Hypothalamus (tissue), 51 donors: ENCODE results near the gene SLC38A11.
A peak's percentile ranks its signal among the peaks of the same experiment; 100 is the strongest.
"Not testable (repeated sequence)": the region's sequence is repeated elsewhere in the genome, so short reads cannot be mapped to it uniquely, and the experiment has no call there.

Source experiments
- DNase-seq, 51 donors: peaks; one replicate each; lab custom pipeline; 2025; lab: John Stamatoyannopoulos, UW

The SLC38A11 gene, protein sequence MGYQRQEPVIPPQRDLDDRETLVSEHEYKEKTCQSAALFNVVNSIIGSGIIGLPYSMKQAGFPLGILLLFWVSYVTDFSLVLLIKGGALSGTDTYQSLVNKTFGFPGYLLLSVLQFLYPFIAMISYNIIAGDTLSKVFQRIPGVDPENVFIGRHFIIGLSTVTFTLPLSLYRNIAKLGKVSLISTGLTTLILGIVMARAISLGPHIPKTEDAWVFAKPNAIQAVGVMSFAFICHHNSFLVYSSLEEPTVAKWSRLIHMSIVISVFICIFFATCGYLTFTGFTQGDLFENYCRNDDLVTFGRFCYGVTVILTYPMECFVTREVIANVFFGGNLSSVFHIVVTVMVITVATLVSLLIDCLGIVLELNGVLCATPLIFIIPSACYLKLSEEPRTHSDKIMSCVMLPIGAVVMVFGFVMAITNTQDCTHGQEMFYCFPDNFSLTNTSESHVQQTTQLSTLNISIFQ

DNA sequence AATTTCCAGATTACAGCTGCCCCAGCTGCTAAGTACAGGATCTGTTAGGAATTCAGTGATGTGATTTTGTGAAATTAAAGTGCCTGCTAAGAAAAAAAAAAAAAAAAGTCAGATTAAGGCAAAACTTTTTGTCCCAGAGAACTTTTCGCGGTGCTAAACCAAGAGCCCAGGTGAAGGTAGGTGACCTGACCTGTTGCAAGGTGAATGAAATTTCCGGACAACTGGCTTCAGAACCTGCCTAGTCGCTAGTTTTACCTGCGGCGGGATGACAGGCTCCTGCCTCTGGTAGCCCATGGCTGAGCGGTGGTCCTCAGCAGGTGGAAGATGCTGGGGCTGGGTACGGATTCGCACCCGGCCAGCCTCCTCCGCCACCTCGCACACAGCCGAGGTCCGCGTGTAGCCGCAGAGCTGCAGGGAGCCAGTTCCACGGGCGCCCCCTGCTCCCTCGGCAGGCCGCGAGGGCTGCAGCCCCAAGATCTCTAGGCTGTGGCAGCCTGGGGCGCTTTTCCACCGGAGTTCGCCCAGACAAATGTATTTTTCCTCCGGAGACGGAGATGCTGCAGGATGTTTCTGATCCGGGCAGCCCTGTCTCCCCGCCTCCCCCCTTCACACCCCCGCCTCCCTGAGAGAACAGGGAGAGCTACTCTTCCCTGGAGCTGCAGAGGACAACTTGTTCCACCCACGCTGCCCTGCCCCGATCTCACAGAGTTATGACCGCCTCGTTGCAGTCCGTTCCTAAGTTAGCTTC is at the start of gene SLC38A11:
TSS of gene SLC38A11 (minus strand) at position 572 of the 748 bp plus-strand sequence. CDS start at position 294, 278 bp downstream.
- peak in 8 of 51 donors; percentile 1 to 20 (median 4) for DNase-seq

DNA sequence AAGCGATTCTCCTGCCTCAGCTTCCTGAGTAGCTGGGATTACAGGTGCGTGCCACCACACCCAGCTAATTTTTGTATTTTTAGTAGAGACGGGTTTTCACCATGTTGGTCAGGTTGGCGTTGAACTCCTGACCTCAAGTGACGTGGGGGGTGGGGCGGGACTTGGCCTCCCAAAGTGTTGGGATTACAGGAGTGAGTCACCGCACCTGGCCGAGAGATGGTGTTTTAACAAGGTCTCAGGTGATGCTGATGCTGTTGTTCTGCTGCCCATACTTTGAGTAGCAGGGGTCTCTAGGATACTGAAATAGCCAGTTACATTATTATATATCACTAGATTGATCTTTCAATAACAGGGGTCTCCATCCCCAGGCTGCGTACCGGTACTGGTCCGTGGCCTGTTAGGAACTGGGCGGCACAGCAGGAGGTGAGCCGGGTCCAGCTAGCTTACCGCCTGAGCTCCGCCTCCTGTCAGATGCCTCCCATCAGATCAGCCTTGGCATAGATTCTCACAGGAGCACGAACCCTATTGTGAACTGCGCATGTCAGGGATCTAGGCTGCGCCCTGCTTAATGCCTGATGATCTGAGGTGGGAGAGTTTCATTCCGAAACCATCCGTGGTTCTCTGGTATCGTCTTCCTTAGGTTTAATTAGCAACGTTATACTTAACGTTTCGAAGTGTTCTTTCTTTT is 48.3 kb upstream of the SLC38A11 start:
- no peak for DNase-seq

- peak in 1 of 51 donors; percentile 15 for DNase-seq
Observed at GRCh38 chr2:165002638-165003037, 47.3 kb upstream of the SLC38A11 start.

DNA sequence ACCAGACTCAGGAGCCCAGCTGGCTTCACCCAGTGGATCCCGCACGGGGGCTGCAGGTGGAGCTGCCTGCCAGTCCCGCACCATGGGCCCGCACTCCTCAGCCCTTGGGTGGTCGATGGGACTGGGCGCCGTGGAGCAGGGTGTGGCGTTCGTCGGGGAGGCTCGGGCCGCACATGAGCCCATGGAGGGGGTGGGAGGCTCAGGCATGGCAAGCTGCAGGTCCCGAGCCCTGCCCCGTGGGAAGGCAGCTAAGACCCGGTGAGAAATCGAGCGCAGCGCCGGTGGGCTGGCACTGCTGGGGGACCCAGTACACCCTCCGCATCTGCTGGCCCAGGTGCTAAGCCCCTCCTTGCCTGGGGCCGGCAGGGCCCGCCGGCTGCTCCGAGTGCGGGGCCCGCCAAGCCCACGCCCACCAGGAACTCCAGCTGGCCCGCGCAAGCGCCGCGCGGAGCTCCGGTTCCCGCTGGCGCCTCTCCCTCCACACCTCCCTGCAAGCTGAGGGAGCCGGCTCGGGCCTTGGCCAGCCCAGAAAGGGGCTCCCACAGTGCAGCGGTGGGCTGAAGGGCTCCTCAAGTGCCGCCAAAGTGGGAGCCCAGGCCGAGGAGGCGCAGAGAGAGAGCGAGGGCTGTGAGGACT is 39.5 kb upstream of the SLC38A11 start:
- DNase-seq = not testable (repeated sequence)

DNA sequence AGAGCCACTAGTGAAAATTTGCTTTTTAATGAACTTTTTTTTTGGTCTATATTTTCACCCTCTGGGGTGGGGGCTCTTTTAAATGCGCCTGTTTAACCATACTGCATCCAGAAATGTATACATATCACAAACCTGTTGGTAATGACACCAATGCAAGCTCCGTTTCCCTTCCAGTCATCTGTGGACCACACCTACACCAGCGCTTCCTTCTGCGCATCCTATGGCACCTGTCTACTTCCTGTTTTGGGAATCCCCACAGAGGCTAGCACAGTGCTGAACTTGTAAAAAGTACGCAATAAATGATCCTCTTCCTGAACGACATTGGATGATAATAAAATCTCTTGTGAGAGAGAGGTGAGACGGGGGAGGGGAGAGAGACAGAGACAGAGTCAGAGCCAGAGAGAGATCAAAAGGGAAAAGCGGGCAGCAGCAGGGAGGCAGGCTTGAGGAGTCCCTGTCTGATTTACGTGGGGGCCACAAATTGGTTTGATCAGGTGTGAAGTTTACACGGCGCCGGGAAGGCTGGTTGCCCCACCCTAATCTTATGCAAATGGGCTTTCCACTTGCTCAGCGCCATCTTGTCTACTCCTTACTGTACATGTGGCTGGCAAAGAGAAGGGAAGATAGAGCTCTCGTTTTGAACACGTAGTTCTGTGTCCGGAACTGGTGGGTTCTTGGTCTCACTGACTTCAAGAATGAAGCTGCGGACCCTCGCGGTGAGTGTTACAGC is 38.1 kb upstream of the SLC38A11 start:
- no peak for DNase-seq

DNA sequence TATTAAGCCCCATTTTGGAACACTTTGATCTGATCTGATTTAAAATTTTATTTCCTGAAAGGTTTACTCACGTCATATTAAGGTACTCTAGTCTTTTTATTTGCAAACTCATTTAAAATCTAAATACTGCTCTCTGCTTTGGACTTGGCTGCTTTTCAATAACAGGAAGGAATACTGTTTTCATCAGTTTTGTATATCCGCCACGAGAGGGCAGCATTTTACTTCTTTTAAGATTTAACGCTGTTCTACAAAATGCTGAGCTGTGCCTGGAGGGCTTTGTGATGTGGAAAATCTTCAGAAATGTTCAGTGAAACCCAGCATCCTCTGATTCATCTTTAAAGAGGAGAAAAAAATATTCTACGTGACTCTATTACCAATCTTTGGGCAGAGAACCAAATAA is 37.5 kb upstream of the SLC38A11 start:
- peak in 24 of 51 donors; percentile 2 to 70 (median 26) for DNase-seq

DNA sequence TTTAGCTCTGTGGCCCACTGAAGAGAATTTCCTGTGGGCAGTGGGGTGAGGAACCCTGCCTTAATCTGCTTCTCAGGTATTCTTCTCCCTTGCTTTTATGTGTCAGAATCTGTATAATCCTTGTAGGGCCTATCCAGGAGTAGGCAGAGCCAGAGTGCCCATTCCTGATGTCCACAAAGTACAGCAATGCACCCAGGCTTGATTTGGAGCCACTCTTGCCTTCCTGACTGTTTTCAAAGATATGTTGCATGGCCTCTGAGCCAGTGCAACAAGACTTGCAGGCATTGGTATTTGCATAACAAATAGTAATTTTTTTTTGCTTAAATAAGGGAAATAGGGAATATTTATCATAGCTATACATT is 36.7 kb upstream of the SLC38A11 start:
- peak in 1 of 51 donors; percentile 2 for DNase-seq

GRCh38 chr2:164991361-164992092 is 36.2 kb upstream of the SLC38A11 start:
- not testable (repeated sequence) for DNase-seq

- DNase-seq = peak in 1 of 51 donors; percentile 12
Observed at GRCh38 chr2:164990953-164991352, 35.6 kb upstream of the SLC38A11 start.

- DNase-seq = not testable (repeated sequence)
Observed at GRCh38 chr2:164988805-164989204, 33.5 kb upstream of the SLC38A11 start.

GRCh38 chr2:164986027-164986426 is 30.7 kb upstream of the SLC38A11 start:
- not testable (repeated sequence) for DNase-seq

GRCh38 chr2:164984428-164984827 is 29.1 kb upstream of the SLC38A11 start:
- no peak for DNase-seq

GRCh38 chr2:164981217-164981990 is 26.1 kb upstream of the SLC38A11 start:
- DNase-seq = no peak

GRCh38 chr2:164980688-164981087 is 25.4 kb upstream of the SLC38A11 start:
- not testable (repeated sequence) for DNase-seq

- DNase-seq = no peak
Observed at GRCh38 chr2:164979113-164979512, 23.8 kb upstream of the SLC38A11 start.

DNA sequence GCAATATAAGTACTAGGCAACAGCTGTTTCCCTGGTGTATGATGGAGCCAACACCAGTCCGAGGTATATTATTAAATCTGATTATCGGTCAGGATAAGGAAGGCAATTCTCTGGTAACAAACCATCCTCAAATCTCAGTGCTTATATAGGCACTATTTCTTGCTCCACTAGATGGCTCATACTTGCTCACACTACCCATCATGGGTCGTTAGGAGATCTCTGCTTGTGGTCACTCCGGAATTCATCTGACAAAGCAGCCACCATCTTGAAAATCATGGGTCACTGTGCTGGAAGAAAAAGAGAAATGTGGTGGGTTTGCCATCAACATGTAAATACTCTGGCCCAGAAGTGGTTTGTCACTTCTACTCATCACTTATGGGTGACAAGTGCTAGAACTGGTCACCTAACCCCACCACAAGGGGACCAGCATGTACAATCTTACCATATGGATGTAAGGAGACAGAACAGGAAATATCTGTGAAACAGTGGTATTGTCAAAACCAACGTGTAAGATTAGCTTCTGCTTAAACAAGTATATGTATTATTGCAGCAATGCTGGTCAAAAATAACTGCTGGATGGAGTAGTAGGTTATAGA is 21.6 kb upstream of the SLC38A11 start:
- DNase-seq = not testable (repeated sequence)

DNA sequence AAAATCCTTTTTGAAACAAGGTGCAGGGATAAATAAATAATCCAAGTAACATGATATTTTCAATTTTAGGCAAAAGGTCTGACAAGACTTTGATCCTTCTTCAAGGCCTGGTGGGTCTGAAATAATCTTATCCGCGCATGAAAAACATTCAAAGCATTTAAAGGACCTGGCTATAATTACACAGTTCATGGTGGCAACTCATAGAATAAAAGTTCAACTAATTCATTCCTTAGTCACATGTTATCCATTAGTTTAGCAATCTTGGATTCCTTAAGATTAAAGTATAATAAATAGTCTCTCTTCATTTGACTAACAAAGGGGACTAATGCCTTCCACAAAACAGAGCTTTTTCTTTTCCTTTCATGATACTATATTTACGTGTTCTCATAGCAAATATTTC is 21.0 kb upstream of the SLC38A11 start:
- no peak for DNase-seq

DNA sequence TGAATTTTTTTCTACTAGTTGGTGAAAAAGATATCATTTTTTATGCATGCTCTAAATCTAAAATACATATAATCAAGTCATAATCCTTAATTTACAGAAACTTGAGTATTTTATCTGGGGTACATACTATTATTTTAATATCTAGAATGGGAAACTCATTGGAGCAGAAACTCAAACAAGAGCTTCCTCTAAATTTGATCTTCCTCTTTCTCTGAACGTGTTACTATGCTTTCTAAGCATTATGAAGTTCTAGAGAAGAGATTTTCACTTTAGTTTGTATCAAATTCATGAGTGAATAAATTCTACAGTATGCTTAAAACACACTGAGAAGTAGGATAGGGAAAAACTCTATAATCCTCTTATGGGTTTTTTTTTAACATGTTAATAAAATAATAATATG is 20.6 kb upstream of the SLC38A11 start:
- DNase-seq = no peak
